Non-pigmented ciliary epithelial cell (primary cell): ENCODE measurements around the gene RIN3.
"Not testable (repeated sequence)": the region's sequence is repeated elsewhere in the genome, so short reads cannot be mapped to it uniquely, and the experiment has no call there.

ENCODE experiments used
- DNase-seq: peaks from one replicate; pipeline ENCODE4 v3.0.0-alpha.2; 2010; ENCODE audit warnings: low read depth

RIN3 gene

DNA sequence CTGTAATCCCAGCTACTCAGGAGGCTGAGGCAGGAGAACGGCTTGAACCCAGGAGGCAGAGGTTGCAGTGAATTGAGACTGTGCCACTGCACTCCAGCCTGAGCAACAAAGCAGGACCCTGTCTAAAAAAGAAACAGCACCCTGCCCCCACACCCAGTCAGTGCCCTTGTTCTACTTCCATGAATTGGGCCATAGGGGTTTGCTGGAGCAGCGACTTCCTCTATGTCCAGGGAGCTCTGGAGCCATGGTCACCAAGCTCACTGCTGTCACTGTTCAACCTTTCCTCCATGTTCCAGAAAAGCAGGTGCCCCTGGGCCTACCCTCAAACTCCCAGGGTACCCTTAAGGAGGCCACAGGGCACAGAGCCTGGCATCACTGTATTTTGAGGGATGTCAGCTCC, 116.8 kb downstream of the RIN3 start:
- no peak for DNase-seq

DNA sequence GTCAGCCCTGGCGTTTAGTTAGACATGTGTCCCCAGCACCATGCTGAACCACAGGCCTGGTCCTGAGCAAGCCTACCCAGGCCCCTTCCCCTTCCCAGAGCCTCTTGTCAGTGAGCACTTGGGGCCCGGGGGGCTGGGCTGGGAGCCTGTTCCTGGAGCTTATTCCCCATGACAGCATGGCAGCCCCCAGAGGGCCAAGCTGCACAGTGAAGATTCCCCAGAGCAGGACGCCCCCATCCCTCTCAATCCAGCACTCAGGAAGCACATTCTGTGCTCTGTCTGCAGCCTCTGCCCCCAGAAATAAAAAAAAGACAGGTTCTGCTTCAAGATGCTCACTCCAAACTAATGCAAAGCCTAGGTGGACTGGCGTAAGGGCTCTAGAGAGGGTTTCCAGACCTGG, 117.5 kb downstream of the RIN3 start:
- no peak for DNase-seq

- DNase-seq: no peak
These were observed 119.1 kb downstream of the RIN3 start for GRCh38 chr14:92632546-92633273.

- no peak for DNase-seq
These were observed 119.7 kb downstream of the RIN3 start for GRCh38 chr14:92633274-92633616.

DNA sequence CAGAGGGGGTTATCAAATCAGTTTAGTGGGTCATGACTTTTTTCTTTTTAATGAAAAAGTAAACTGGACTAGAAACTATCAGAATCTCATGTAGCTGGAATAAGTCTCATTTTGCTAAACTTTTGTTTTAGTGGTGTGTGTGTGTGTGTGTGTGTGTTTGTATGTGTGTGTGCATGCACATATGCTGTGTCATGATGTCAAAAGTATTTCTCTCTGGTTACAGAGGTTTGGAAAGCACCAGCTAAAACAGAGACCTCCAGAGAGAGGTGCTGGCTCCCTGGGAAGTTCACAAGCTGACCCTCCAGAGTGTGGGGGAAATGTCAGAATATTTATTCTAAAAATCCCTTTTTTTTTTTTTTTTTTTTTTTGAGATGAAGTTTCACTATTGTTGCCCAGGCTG, 120.1 kb downstream of the RIN3 start:
- no peak for DNase-seq

- no peak for DNase-seq
These were observed 121.5 kb downstream of the RIN3 start for GRCh38 chr14:92635031-92635430.

GRCh38 chr14:92635896-92636295, 122.3 kb downstream of the RIN3 start:
- no peak for DNase-seq

- no peak for DNase-seq
These were observed 123.6 kb downstream of the RIN3 start for GRCh38 chr14:92637228-92637627.

DNA sequence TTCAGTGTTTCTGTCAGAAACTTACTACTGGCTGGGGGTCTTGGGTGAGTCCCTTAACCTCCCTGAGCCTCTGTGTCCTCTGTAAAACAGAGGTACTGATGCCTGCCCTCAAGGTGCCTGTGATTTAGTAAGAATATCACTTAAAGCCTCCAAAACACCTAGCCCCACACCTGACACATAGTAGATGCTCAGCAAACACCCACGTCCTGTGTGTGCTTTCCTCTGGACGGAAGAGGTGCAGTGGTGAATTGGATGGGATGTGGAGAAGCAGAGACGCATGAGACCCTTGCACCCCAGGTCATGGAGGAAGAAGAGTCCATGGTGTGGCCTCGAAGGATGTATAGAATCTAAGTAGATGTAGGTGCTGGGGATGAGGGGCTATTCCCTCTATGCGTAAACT, 124.3 kb downstream of the RIN3 start:
- no peak for DNase-seq

GRCh38 chr14:92638266-92638665, 124.7 kb downstream of the RIN3 start:
- DNase-seq: no peak

DNA sequence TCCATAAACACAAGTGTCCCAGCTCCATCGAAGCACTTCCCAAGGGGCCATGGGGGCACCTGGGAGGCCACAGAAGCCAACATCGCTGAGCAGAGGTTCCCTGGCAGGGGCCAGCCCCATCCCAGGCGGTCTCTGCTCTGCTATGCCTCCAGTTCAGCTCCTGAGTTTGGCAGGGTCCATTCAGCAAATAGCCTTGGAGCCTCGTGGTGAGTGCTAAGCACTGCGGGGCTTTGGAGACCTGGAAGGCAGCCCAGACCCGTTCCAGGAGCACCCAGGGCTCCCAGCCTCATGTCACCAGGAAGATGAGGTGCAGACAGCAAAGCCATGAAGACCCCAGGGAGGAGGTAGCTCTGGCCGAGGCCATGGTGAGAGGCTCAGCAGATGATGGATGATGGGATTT, 125.3 kb downstream of the RIN3 start:
- DNase-seq: no peak

DNA sequence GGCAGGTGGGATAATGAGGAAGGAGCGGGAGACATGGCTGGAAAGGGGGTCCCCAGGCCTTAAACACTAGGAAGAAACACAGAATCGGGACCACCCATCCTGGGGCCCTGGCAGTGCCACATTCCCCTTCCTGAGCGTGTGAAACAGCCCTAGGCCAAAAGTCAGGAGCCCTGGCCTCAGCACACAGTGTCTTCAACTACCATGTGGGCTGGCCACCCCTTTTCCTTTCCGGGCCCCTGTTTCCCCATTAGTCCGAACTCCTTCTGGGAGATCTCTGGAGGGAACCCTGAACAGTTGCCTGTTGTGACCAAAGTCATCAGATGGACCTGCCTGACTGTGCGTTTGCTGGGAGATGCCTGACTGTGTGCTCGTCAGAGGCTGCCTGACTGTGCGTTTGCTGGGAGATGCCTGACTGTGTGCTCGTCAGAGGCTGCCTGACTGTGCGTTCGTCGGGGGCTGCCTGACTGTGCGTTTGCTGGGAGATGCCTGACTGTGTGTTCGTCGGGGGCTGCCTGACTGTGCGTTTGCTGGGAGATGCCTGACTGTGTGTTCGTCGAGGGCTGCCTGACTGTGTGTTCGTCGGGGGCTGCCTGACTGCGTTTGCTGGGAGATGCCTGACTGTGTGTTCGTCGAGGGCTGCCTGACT, 126.0 kb downstream of the RIN3 start:
- DNase-seq: not testable (repeated sequence)

- no peak for DNase-seq
These were observed 127.7 kb downstream of the RIN3 start for GRCh38 chr14:92641306-92641705.

- DNase-seq: no peak
These were observed 130.8 kb downstream of the RIN3 start for GRCh38 chr14:92644171-92644969.

DNA sequence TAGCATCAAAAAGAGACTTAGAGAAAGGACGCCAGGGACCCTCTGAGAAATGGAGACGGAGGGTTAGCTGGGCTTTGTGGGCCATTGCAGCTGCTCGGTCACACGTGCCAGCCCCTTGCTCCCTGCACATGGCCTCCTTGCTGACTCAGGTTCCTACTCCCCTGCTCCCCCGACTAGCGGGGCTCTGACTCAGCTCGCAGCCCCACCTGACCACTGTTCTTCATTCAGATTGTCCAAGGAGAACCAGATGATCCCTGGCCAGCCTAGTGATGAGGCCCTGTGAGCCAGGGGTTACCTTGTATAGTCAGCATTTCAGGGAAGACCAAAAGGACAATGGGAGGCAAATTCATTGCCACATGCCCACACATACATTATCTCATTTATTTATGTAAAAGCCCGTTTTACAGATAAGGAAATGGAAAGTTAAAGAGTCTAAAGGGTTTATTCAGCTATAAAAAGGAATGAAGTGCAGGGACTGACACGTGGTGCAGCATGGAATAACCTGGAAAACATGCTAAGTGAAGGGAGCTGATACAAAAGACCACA, 131.5 kb downstream of the RIN3 start:
- no peak for DNase-seq

- DNase-seq: no peak
These were observed 132.4 kb downstream of the RIN3 start for GRCh38 chr14:92645841-92646478.

DNA sequence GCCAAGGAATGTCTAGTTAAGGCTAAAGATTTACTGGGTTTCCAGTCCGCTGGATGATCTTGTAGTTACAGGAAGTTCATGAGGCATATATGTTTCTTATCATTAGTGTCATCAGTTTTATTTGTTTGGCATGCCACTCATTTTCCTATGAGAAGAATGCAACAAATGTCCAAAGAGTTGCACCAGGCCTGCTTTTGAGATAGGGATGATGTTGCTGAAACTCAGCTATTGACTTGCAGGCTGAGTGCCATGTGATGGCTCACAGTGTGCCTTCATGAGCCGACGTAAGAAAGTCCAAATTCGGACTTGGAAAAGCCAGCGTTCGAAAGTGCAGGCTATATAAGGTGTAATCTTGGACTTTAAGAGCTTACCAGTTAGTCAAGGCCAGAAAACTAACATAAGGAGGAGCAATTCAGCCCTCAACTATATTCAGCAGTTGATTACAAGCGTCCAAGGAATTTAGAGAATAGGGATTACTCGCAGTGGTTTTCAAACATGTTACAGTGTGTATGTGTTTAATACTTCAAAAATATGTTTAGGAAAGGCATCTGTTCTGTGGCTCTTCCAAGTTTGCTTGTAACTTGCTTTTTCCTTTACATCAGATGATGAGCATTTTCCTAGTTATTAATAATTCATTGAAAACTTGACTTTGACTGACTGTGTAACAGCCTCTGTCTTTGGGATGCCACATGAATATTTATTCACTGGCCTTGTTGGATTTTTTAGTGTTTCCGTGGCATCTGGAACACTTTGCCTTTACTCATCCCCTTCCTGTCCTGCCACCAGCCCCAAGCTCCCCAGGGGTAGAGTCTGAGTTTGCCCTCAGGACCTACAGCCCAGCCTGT, 133.6 kb downstream of the RIN3 start:
- DNase-seq: no peak

DNA sequence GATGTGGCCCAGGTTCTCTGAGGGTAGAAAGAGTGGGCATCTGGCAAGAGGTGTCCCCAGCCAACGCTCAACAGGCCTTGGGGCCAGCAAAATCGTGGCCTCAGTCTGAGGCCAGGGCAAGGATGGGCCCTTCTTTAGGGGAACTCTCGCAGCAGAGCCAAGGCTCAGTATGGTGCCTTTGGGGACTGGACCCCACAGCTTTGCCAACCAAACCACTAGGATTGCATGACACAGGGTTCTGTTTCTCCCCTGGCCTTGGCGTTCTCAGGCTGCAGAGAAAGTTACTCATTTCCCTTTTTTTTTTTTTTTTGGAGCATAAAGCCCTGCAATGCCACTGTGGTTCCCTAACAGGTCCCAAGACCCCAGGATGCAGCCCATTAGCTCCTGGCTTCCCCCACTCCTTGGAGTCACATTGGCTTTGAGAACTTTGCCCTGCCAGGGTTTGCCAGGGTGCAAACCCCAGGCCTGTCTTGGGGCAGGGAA, 134.3 kb downstream of the RIN3 start:
- DNase-seq: no peak

DNA sequence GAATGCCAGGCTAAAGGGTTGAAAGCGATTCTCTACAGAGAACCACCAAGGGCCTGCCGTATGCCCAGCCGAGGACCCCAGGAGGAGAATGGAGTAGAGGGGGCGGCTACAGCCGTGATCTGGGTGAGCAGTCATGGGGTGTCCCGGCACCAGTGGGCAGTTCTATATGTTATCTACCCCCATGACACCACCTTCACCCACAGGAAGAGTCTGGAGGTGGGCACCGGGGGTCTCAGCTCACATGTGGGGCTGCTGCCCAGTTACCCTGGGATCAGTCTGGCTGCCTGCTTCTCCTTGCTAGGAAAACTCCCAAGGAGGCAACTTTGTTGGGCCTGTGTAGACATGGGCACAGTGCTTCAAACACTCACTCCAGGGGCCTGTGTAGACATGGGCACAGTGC, 135.5 kb downstream of the RIN3 start:
- DNase-seq: no peak

GRCh38 chr14:92649934-92650545, 136.5 kb downstream of the RIN3 start:
- no peak for DNase-seq

DNA sequence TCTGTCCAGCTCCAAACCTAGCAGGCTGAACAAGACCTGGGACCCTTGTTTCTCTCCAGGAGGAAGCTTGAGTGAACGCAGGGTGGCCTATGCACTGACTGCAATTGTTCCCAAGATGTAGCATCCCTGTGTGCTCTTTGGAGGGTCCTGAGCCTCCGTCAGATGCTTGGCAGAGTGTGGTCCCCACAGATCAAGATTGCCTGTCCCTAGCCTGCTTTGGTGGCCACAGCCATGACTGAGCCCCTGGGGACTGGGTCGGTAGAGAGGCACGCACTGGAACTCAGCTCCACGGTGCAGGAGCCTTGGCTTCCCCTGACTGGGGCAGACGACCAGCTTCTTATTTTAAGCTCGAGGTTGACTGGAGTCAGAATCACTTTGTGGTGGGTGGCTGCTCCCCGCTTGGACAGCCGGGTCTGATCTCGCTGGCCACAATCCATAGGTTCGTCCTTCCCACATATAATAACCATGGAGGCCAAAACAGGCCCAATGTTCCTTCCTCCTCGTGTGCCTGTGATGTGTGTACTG, 137.1 kb downstream of the RIN3 start:
- no peak for DNase-seq
